Testis (tissue), 2 donors: ENCODE results near the gene EI24.

Experiments used
- CTCF ChIP-seq, 3 experiments: fragments of 450-650 bp in 2 of 3; fragments of 200-600 bp in 1 of 3; sonication (generic) in 1 of 3; IDR thresholded peaks; one replicate each; pipeline ENCODE4 v1.5.1; 2016 to 2019; ENCODE audit warnings: antibody characterized with exemption in 3 of 3, mild to moderate bottlenecking in 2 of 3, moderate library complexity in 1 of 3
- POLR2A ChIP-seq: fragments of 450-650 bp; IDR thresholded peaks from one replicate; pipeline ENCODE4 v1.6.1; 2017; ENCODE audit warnings: antibody characterized with exemption, mild to moderate bottlenecking, moderate library complexity

- TF ChIP-seq POLR2A (no peak), CTCF (IDR thresholded peaks at IDR 0.05) (no peak)
Measured at GRCh38 chr11:125585487-125585886, 16.2 kb downstream of the EI24 start.
